Lower lobe of right lung (tissue), 2 donors: ENCODE data around the gene DSG4. TPM values are rescaled to one million over a fixed set of nuclear protein-coding genes. Genes with fewer than 3 reads are reported as not detected.

Source experiments
- ATAC-seq, 2 donors: fragments of 200-7000 bp; cut with Tn5 transposase; one replicate each; pipeline ENCODE4 v1.9.1; 2020 to 2022; ENCODE audit warnings: mild to moderate bottlenecking in 2 of 2, moderate library complexity in 2 of 2
- DNase-seq: peaks from one replicate; pipeline ENCODE4 v3.0.0-alpha.2; 2020
- H3K27ac ChIP-seq: fragments of 200-600 bp; one replicate; pipeline ENCODE4 v1.8.0; 2022
- H3K27me3 ChIP-seq: fragments of 200-600 bp; one replicate; pipeline ENCODE4 v1.8.0; 2022; ENCODE audit warnings: low read depth
- H3K36me3 ChIP-seq: fragments of 200-600 bp; one replicate; pipeline ENCODE4 v1.8.0; 2022; ENCODE audit warnings: mild to moderate bottlenecking
- H3K4me1 ChIP-seq: fragments of 200-600 bp; one replicate; pipeline ENCODE4 v1.8.0; 2022
- H3K4me3 ChIP-seq: fragments of 200-600 bp; one replicate; pipeline ENCODE4 v1.8.0; 2022; ENCODE audit warnings: mild to moderate bottlenecking
- H3K9me3 ChIP-seq: fragments of 200-600 bp; one replicate; pipeline ENCODE4 v1.8.0; 2022
- intact Hi-C: fragments of 100-400 bp; cut with DNase I; formaldehyde crosslinking; loops from one replicate; pipeline ENCODE4 v1.11.0; 2022
- total RNA-seq: library from RNA; stranded (reverse); fragmentation: NEBNext Ultra II Directional; extraction: Animal tissue kit (Norgen Biotek cat#: 25700); gene quantifications from one replicate; pipeline ENCODE4 v1.2.1, GENCODE V29; 2021
- TF ChIP-seq, protein P1 (sequence below): fragments of 200-600 bp; IDR thresholded peaks from one replicate; pipeline ENCODE4 v1.8.0; 2022; ENCODE audit warnings: antibody characterized with exemption, mild to moderate bottlenecking
- donor health status: DM: no; HTN: yes; CAD: no; lungs with severe emphysema.

DSG4 gene
- total RNA-seq, 1 donor from 2014 or later, result not detected

DNA sequence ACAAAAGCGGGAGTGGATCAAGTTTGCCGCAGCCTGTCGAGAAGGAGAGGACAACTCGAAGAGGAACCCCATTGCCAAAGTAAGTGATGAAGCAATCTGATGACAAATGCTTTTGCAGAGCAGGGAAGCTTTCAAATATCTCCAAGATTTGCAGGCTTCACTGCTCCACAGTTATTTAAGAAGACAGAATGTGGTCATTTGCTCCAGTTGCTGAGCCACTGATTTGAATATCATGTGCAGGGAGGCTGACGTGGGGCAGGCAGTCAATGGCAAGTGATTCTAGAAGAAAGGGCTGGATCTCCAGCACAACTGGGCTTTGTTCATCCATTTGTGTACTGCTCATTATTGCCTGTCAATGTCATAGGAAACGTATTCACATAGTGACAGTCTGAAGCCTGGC is 10.2 kb downstream of the DSG4 start:
- ATAC-seq (no peak), DNase-seq (no peak)
- no peak overlapping the region for H3K4me3 ChIP-seq
- TF ChIP-seq, protein P1, sequence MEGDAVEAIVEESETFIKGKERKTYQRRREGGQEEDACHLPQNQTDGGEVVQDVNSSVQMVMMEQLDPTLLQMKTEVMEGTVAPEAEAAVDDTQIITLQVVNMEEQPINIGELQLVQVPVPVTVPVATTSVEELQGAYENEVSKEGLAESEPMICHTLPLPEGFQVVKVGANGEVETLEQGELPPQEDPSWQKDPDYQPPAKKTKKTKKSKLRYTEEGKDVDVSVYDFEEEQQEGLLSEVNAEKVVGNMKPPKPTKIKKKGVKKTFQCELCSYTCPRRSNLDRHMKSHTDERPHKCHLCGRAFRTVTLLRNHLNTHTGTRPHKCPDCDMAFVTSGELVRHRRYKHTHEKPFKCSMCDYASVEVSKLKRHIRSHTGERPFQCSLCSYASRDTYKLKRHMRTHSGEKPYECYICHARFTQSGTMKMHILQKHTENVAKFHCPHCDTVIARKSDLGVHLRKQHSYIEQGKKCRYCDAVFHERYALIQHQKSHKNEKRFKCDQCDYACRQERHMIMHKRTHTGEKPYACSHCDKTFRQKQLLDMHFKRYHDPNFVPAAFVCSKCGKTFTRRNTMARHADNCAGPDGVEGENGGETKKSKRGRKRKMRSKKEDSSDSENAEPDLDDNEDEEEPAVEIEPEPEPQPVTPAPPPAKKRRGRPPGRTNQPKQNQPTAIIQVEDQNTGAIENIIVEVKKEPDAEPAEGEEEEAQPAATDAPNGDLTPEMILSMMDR, result no peak
- intact Hi-C loops, result no loop called here
- H3K4me1 ChIP-seq, result no peaks in the 10 kb centered on the region
- H3K27ac ChIP-seq, result no peak overlapping the region
- H3K36me3 ChIP-seq, result no peaks in the 10 kb centered on the region
- no peaks in the 10 kb centered on the region for H3K27me3 ChIP-seq
- H3K9me3 ChIP-seq, result no peaks in the 10 kb centered on the region

DNA sequence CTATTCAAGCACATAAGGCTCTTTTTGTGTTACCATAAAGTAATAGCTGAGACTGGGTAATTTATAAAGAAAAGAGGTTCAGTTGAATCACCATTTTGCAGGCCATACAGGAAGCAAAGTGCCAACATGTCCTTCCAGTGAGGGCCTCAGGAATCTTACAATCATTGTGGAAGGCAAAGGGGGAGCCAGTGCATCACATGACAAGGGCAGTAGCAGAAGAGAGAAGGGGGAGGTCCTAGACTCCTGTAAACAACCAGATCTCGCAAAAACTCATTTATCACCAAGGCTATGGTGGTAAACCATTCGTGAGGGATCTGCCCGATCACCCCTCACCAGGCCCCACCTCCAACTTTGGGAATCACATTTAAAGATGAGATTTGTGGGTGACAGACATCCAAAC is 16.7 kb downstream of the DSG4 start:
- Histone ChIP-seq H3K4me1 (peaks cover 7% of the 10 kb centered on the region), H3K36me3 (no peaks in the 10 kb centered on the region), H3K27ac (no peak overlapping the region), H3K4me3 (no peak overlapping the region), H3K27me3 (no peaks in the 10 kb centered on the region), H3K9me3 (no peaks in the 10 kb centered on the region)
- intact Hi-C loops, result no loop called here
- no peak for ATAC-seq
- no peak for DNase-seq
- TF ChIP-seq, protein P1, result no peak

DNA sequence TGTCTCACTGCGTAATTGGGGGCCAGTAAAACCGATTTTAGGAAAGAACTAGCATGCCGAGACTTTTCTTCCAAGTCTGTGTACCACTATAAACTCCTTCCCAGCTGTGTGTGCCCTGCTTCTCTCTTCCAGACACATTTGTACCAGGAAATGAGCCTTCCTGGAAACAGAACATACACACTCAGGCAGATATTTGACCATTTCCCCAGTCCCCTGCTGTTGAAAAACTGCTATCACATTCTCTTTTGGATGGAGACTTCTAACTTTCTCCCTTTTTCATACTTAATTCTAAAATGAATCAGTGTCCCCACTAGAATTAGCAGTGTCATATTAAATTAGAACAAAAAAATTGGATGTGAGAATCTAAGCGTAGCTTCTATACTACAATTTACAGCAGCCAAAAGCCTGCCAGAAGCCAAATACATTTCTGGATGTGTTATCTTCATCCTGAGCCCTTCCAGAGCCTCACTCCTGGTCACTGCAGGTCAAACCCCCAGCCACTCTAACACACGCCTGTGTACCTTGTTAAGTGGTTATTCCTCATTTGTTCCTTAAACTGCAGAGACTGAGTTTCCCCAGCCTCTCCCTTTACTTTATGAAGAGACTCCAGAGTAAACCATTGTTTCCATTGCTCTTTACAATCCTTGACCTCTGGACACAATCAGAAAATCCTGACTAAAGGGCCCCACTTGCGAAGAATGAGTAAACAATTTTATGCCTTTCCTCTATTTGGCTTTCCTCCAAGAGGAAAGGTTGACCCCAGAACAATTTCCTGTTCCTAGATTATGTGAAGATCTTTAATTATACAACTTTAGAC is 20.4 kb downstream of the DSG4 start:
- Histone ChIP-seq H3K27ac (no peak overlapping the region), H3K36me3 (no peaks in the 10 kb centered on the region), H3K9me3 (no peaks in the 10 kb centered on the region), H3K4me1 (peaks cover 7% of the 10 kb centered on the region), H3K4me3 (no peak overlapping the region), H3K27me3 (no peaks in the 10 kb centered on the region)
- peak; percentile 35 to 70 for ATAC-seq
- no peak for DNase-seq
- intact Hi-C loops, result no loop called here
- TF ChIP-seq, protein P1, result no peak

DNA sequence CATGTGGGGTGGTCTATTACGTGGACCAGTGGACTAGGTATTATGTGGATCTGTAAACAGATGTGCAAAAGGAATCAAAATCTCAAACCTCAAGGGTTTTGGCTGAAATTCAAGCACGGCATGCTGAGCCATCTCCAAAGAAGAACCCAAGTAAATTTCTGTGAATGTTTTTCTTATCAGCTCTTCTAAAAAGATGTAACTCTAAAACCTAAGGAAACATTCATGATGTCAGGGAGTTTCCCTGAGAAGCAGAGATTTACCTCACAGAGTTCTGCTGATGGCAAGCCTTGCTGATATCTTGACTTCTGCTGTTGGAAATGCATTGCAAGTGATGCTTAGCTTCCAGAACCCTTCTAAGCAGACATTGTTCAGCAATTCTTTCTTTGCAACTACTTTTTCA is 21.6 kb downstream of the DSG4 start:
- Histone ChIP-seq H3K27me3 (no peaks in the 10 kb centered on the region), H3K4me3 (no peak overlapping the region), H3K4me1 (peaks cover 7% of the 10 kb centered on the region), H3K27ac (no peak overlapping the region), H3K9me3 (no peaks in the 10 kb centered on the region), H3K36me3 (no peaks in the 10 kb centered on the region)
- intact Hi-C loops, result no loop called here
- DNase-seq (no peak), ATAC-seq (no peak)
- TF ChIP-seq, protein P1, result no peak

DNA sequence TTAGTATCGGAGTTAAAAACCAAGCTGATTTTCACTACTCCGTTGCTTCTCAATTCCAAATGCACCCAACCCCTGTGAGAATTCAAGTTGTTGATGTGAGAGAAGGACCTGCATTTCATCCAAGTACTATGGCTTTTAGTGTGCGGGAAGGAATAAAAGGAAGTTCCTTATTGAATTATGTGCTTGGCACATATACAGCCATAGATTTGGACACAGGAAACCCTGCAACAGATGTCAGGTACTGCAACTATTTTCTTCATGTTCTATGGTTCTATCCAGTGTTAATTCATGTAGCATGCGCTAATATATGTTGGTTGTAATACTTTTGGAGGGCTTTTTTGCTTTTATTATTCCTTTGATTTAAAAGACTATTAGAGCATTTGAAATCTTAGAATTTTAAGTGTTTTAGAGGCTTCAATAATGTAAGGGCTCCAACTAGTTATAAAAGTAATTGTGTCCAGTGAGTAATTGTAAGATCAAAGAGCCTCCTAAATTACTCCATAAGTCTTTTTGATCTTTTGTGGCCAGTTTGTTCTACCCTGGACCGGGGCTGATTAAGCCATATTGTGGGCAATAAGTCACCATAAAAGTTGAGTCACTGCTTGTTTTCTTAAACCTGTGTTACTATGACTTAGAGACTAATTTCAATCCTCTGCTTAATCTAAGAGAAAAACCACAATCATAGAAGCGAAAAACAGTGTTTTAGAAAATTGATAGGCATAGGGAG is 22.9 kb downstream of the DSG4 start:
- intact Hi-C loops, result no loop called here
- no peaks in the 10 kb centered on the region for H3K9me3 ChIP-seq
- DNase-seq (no peak), ATAC-seq (no peak)
- H3K4me3 ChIP-seq, result no peak overlapping the region
- no peak overlapping the region for H3K27ac ChIP-seq
- no peaks in the 10 kb centered on the region for H3K27me3 ChIP-seq
- TF ChIP-seq, protein P1, result no peak
- H3K4me1 ChIP-seq, result peaks cover 7% of the 10 kb centered on the region
- H3K36me3 ChIP-seq, result no peaks in the 10 kb centered on the region
